ENCODE results near the gene COG5. TPM values are rescaled to one million over a fixed set of nuclear protein-coding genes. Genes with fewer than 3 reads are reported as not detected.

COG5 gene
- total and polyA plus RNA-seq, 9 of the 15 experiments (the other 6 are each of a cell fraction or from before 2014, with no cell fraction given): 15.3 to 75.1 (median 56.4) TPM

- FAIRE-seq (no peak), ATAC-seq (no peak), DNase-seq (ENCODE audit: extremely low read depth in 1 of 4, low spot score in 3 of 4) (no peak)
- no peak overlapping the region for H3K27ac ChIP-seq (ENCODE audit: extremely low read depth, low read depth, low read length)
- H4K20me1 ChIP-seq (replicated peaks; ENCODE audit: control insufficient read depth, insufficient read depth, low read length): no peaks in the 10 kb centered on the region
- BruUV-seq (replicated peaks): no TSS peak
- no peaks in the 10 kb centered on the region for H3K4me1 ChIP-seq (replicated peaks in 1 of 2; ENCODE audit: control insufficient read depth in 2 of 2, insufficient read depth in 2 of 2, low read length in 2 of 2)
- no peaks in the 10 kb centered on the region for H3K9me3 ChIP-seq (replicated peaks; ENCODE audit: control insufficient read depth, insufficient read depth, low read depth, low read length)
- TF ChIP-seq ADNP (tag; IDR thresholded peaks at IDR 0.05): no peak
- TF ChIP-seq FOXK1 (CRISPR knock-in tag; IDR thresholded peaks at IDR 0.05; ENCODE audit: borderline replicate concordance): no peak
- TF ChIP-seq, protein P1, sequence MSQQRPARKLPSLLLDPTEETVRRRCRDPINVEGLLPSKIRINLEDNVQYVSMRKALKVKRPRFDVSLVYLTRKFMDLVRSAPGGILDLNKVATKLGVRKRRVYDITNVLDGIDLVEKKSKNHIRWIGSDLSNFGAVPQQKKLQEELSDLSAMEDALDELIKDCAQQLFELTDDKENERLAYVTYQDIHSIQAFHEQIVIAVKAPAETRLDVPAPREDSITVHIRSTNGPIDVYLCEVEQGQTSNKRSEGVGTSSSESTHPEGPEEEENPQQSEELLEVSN (IDR thresholded peaks at IDR 0.05; ENCODE audit: borderline replicate concordance in 1 of 2, extremely low read depth in 1 of 2, insufficient read depth in 1 of 2, insufficient read length in 1 of 2, low read depth in 1 of 2, low read length in 1 of 2, poor library complexity in 1 of 2, severe bottlenecking in 1 of 2): no peak
- TF ChIP-seq SMARCB1 (IDR thresholded peaks at IDR 0.05; ENCODE audit: insufficient read length, low read depth): no peak
- no peak for TF ChIP-seq NEUROD1 (IDR thresholded peaks at IDR 0.05; ENCODE audit: borderline replicate concordance, low read depth, low read length, partially characterized antibody)
- no peak for TF ChIP-seq SMAD2 (IDR thresholded peaks at IDR 0.05; ENCODE audit: low read depth, low read length)
- 89% methylated on average over 3 of the region's 3 CpGs for WGBS (ENCODE audit: insufficient coverage, low coverage, missing lambda C conversion rate)
- H3K27me3 ChIP-seq (ENCODE audit: control insufficient read depth in 2 of 2, insufficient read depth in 2 of 2, low read length in 2 of 2): no peaks in the 10 kb centered on the region
- CTCF ChIA-PET (ENCODE audit: low intra/inter-chr PET ratio): no interaction called here
- H3K9me1 ChIP-seq (ENCODE audit: control insufficient read depth, insufficient read depth, low read length): no peaks in the 10 kb centered on the region
- POLR2A ChIA-PET: interaction anchor here (2.2 kb wide), 1 partner anchor 9 kb away, joined by 12 read pairs; no protein-coding TSS in a partner anchor
- H3K36me3 ChIP-seq (ENCODE audit: control insufficient read depth, insufficient read depth, low read length): peaks cover 65% of the 10 kb centered on the region
- intact Hi-C loops (cut with micrococcal nuclease) (no loop called here), in situ Hi-C loops (cut with MboI) (no loop called here)
- H3K4me3 ChIP-seq: no peak overlapping the region
- peaks cover 10% of the 10 kb centered on the region; the same call in 2 of the 3 replicates for H3K79me2 ChIP-seq (ENCODE audit: control insufficient read depth, insufficient read depth, low read length)
- no peak overlapping the region for H3K4me2 ChIP-seq (ENCODE audit: insufficient read depth, low read length)
- no peak overlapping the region for H3K9ac ChIP-seq (ENCODE audit: insufficient read depth in 1 of 2, low read depth in 2 of 2, low read length in 2 of 2)
- H2AFZ ChIP-seq (ENCODE audit: low read depth, low read length): no peak overlapping the region
These were observed 27.7 kb upstream of the COG5 start for GRCh38 chr7:107591421-107591820.
